GM23338 (cell line): ENCODE measurements around the gene WDR74.

Experiments
- CREB1 ChIP-seq: fragments of 250-450 bp; sonication (Bioruptor Pico); IDR thresholded peaks from 2 replicates; pipeline ENCODE4 v1.5.0; 2020; ENCODE audit warnings: low read depth, mild to moderate bottlenecking, moderate library complexity
- EZH2 ChIP-seq: fragments of 200-600 bp; sonication (generic); IDR thresholded peaks from one replicate; pipeline ENCODE4 v1.8.0; 2017; ENCODE audit warnings: antibody characterized with exemption, mild to moderate bottlenecking, low read depth; ENCODE audit not compliant: unreplicated experiment
- EZH2phosphoT487 ChIP-seq: fragments of 200-600 bp; sonication (generic); IDR thresholded peaks from one replicate; pipeline ENCODE4 v1.8.1; 2018; ENCODE audit warnings: antibody characterized with exemption; ENCODE audit not compliant: unreplicated experiment
- JUNB ChIP-seq: IDR thresholded peaks from one replicate; pipeline ENCODE4 v1.6.1; 2016; ENCODE audit warnings: antibody characterized with exemption; ENCODE audit not compliant: unreplicated experiment
- POLR2AphosphoS5 ChIP-seq: IDR thresholded peaks from 2 replicates; pipeline ENCODE4 v1.6.1; 2016; ENCODE audit warnings: antibody characterized with exemption, low read depth
- STAT1 ChIP-seq: IDR thresholded peaks from one replicate; pipeline ENCODE4 v1.6.1; 2016; ENCODE audit warnings: antibody characterized with exemption; ENCODE audit not compliant: unreplicated experiment
- TF ChIP-seq, protein P1 (sequence below), 2 experiments: fragments of 200-600 bp in 1 of 2; sonication (generic) in 1 of 2; conservative IDR thresholded peaks; 2 replicates each; pipeline versions ENCODE4 v1.5.1 to v1.6.1; 2016 to 2017; ENCODE audit warnings: antibody characterized with exemption in 2 of 2, low read depth in 2 of 2, mild to moderate bottlenecking in 2 of 2, moderate library complexity in 1 of 2
- TF ChIP-seq, protein P2 (sequence below): IDR thresholded peaks from one replicate; pipeline ENCODE4 v1.6.1; 2018; ENCODE audit warnings: antibody characterized with exemption; ENCODE audit not compliant: unreplicated experiment
- TF ChIP-seq, protein P3 (sequence below): IDR thresholded peaks from 2 replicates; pipeline ENCODE4 v1.6.1; 2016; ENCODE audit warnings: antibody characterized with exemption
- TF ChIP-seq, protein P4 (sequence below): fragments of 250-450 bp; sonication (Bioruptor Pico); IDR thresholded peaks from 2 replicates; pipeline ENCODE4 v1.5.0; 2020; ENCODE audit warnings: mild to moderate bottlenecking, moderate library complexity

DNA sequence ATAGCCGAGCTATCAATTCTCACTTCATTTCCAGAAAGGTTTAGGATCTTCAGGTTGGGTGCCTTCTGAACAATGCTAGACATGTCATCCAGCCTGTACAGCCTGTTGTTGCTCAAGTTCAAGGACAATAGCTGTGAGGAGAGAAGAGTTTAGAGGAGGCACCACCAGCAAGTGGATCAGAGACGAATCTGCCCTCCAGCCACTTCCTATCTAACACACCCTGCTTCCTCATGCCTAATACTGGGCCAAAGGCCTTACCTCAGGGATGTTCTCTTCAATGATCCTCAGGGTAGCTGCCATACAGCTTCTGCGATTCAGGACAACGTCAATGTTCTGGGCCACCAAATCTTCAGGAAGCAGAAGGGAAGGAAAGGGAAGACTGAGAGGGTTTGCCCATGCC, 38.3 kb downstream of the WDR74 start:
- TF ChIP-seq, protein P1, sequence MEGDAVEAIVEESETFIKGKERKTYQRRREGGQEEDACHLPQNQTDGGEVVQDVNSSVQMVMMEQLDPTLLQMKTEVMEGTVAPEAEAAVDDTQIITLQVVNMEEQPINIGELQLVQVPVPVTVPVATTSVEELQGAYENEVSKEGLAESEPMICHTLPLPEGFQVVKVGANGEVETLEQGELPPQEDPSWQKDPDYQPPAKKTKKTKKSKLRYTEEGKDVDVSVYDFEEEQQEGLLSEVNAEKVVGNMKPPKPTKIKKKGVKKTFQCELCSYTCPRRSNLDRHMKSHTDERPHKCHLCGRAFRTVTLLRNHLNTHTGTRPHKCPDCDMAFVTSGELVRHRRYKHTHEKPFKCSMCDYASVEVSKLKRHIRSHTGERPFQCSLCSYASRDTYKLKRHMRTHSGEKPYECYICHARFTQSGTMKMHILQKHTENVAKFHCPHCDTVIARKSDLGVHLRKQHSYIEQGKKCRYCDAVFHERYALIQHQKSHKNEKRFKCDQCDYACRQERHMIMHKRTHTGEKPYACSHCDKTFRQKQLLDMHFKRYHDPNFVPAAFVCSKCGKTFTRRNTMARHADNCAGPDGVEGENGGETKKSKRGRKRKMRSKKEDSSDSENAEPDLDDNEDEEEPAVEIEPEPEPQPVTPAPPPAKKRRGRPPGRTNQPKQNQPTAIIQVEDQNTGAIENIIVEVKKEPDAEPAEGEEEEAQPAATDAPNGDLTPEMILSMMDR (conservative IDR thresholded peaks at IDR 0.05; ENCODE audit: low read depth in 2 of 2) = no peak
- no peak for TF ChIP-seq POLR2AphosphoS5
- TF ChIP-seq, protein P2, sequence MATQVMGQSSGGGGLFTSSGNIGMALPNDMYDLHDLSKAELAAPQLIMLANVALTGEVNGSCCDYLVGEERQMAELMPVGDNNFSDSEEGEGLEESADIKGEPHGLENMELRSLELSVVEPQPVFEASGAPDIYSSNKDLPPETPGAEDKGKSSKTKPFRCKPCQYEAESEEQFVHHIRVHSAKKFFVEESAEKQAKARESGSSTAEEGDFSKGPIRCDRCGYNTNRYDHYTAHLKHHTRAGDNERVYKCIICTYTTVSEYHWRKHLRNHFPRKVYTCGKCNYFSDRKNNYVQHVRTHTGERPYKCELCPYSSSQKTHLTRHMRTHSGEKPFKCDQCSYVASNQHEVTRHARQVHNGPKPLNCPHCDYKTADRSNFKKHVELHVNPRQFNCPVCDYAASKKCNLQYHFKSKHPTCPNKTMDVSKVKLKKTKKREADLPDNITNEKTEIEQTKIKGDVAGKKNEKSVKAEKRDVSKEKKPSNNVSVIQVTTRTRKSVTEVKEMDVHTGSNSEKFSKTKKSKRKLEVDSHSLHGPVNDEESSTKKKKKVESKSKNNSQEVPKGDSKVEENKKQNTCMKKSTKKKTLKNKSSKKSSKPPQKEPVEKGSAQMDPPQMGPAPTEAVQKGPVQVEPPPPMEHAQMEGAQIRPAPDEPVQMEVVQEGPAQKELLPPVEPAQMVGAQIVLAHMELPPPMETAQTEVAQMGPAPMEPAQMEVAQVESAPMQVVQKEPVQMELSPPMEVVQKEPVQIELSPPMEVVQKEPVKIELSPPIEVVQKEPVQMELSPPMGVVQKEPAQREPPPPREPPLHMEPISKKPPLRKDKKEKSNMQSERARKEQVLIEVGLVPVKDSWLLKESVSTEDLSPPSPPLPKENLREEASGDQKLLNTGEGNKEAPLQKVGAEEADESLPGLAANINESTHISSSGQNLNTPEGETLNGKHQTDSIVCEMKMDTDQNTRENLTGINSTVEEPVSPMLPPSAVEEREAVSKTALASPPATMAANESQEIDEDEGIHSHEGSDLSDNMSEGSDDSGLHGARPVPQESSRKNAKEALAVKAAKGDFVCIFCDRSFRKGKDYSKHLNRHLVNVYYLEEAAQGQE = no peak
- no peak for TF ChIP-seq EZH2
- TF ChIP-seq STAT1 = no peak
- no peak for TF ChIP-seq CREB1 (CRISPR knock-in tag)
- no peak for TF ChIP-seq EZH2phosphoT487
- TF ChIP-seq, protein P3, sequence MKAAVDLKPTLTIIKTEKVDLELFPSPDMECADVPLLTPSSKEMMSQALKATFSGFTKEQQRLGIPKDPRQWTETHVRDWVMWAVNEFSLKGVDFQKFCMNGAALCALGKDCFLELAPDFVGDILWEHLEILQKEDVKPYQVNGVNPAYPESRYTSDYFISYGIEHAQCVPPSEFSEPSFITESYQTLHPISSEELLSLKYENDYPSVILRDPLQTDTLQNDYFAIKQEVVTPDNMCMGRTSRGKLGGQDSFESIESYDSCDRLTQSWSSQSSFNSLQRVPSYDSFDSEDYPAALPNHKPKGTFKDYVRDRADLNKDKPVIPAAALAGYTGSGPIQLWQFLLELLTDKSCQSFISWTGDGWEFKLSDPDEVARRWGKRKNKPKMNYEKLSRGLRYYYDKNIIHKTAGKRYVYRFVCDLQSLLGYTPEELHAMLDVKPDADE = no peak
- no peak for TF ChIP-seq JUNB
- TF ChIP-seq, protein P4, sequence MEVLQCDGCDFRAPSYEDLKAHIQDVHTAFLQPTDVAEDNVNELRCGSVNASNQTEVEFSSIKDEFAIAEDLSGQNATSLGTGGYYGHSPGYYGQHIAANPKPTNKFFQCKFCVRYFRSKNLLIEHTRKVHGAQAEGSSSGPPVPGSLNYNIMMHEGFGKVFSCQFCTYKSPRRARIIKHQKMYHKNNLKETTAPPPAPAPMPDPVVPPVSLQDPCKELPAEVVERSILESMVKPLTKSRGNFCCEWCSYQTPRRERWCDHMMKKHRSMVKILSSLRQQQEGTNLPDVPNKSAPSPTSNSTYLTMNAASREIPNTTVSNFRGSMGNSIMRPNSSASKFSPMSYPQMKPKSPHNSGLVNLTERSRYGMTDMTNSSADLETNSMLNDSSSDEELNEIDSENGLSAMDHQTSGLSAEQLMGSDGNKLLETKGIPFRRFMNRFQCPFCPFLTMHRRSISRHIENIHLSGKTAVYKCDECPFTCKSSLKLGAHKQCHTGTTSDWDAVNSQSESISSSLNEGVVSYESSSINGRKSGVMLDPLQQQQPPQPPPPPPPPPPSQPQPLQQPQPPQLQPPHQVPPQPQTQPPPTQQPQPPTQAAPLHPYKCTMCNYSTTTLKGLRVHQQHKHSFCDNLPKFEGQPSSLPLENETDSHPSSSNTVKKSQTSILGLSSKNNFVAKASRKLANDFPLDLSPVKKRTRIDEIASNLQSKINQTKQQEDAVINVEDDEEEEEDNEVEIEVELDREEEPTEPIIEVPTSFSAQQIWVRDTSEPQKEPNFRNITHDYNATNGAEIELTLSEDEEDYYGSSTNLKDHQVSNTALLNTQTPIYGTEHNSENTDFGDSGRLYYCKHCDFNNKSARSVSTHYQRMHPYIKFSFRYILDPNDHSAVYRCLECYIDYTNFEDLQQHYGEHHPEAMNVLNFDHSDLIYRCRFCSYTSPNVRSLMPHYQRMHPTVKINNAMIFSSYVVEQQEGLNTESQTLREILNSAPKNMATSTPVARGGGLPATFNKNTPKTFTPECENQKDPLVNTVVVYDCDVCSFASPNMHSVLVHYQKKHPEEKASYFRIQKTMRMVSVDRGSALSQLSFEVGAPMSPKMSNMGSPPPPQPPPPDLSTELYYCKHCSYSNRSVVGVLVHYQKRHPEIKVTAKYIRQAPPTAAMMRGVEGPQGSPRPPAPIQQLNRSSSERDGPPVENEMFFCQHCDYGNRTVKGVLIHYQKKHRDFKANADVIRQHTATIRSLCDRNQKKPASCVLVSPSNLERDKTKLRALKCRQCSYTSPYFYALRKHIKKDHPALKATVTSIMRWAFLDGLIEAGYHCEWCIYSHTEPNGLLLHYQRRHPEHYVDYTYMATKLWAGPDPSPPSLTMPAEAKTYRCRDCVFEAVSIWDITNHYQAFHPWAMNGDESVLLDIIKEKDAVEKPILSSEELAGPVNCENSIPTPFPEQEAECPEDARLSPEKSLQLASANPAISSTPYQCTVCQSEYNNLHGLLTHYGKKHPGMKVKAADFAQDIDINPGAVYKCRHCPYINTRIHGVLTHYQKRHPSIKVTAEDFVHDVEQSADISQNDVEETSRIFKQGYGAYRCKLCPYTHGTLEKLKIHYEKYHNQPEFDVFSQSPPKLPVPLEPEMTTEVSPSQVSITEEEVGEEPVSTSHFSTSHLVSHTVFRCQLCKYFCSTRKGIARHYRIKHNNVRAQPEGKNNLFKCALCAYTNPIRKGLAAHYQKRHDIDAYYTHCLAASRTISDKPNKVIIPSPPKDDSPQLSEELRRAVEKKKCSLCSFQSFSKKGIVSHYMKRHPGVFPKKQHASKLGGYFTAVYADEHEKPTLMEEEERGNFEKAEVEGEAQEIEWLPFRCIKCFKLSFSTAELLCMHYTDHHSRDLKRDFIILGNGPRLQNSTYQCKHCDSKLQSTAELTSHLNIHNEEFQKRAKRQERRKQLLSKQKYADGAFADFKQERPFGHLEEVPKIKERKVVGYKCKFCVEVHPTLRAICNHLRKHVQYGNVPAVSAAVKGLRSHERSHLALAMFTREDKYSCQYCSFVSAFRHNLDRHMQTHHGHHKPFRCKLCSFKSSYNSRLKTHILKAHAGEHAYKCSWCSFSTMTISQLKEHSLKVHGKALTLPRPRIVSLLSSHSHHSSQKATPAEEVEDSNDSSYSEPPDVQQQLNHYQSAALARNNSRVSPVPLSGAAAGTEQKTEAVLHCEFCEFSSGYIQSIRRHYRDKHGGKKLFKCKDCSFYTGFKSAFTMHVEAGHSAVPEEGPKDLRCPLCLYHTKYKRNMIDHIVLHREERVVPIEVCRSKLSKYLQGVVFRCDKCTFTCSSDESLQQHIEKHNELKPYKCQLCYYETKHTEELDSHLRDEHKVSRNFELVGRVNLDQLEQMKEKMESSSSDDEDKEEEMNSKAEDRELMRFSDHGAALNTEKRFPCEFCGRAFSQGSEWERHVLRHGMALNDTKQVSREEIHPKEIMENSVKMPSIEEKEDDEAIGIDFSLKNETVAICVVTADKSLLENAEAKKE (CRISPR knock-in tag) = no peak
